GM13977 (cell line): ENCODE measurements around the gene CSMD2.

Experiments
- DNase-seq: peaks from one replicate; pipeline ENCODE4 v3.0.0; 2012; ENCODE audit warnings: low spot score
- in situ Hi-C: fragments of 300-500 bp; cut with MboI; formaldehyde crosslinking; loops from one replicate; pipeline ENCODE4 v1.12.0; 2022; ENCODE audit warnings: low sequenced_read_pairs, low pct_unique_long_range_greater_than_20kb, mixed read lengths, inconsistent platforms; ENCODE audit not compliant: unreplicated experiment
- TF ChIP-seq, protein P1 (sequence below): IDR thresholded peaks from 2 replicates; pipeline ENCODE4 v1.5.1; 2012; ENCODE audit warnings: mild to moderate bottlenecking, control low read depth; ENCODE audit not compliant: insufficient read depth; ENCODE audit errors: extremely low read depth, missing control alignments

The CSMD2 gene

DNA sequence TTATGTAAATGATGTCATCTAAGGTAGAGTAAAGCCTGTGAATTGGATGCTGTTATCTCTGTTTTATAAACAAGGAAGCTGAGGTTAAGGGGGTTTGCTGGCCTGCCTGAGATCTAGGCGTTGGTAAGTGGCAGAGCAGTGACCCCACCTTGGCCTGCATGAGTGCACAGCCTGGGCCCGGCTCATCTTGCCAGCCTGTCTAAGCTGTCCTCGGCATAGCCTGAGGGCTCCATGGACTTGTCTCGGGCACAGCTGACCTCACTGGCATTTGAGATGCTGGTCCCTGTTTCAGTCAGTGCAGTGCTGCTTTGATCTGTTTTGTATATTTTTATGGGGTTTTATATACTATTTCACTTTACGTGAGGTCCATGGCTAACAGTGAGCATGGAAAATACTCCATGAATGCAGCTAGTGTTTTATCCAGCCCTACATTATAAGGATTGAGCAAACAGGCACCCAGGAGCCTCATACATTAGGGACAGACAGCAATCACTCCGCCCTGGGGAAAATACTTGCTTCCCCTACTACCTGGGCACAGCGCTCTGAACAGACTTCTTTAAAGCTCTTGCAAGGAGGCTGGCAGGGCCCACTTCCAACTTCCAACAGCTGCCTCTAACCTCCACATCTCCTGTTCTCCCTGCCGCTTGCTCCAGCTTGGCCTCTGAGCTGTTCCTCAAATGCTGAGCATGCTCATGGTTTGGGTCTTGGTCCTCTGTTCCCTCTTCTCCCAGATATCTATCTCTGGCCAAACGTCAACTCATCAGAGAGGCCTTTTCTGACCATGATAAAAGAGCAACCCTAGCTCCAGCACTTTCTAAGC is 451.8 kb downstream of the CSMD2 start:
- in situ Hi-C loops, result no loop called here
- no peak for DNase-seq
- TF ChIP-seq, protein P1, sequence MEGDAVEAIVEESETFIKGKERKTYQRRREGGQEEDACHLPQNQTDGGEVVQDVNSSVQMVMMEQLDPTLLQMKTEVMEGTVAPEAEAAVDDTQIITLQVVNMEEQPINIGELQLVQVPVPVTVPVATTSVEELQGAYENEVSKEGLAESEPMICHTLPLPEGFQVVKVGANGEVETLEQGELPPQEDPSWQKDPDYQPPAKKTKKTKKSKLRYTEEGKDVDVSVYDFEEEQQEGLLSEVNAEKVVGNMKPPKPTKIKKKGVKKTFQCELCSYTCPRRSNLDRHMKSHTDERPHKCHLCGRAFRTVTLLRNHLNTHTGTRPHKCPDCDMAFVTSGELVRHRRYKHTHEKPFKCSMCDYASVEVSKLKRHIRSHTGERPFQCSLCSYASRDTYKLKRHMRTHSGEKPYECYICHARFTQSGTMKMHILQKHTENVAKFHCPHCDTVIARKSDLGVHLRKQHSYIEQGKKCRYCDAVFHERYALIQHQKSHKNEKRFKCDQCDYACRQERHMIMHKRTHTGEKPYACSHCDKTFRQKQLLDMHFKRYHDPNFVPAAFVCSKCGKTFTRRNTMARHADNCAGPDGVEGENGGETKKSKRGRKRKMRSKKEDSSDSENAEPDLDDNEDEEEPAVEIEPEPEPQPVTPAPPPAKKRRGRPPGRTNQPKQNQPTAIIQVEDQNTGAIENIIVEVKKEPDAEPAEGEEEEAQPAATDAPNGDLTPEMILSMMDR, result no peak

DNA sequence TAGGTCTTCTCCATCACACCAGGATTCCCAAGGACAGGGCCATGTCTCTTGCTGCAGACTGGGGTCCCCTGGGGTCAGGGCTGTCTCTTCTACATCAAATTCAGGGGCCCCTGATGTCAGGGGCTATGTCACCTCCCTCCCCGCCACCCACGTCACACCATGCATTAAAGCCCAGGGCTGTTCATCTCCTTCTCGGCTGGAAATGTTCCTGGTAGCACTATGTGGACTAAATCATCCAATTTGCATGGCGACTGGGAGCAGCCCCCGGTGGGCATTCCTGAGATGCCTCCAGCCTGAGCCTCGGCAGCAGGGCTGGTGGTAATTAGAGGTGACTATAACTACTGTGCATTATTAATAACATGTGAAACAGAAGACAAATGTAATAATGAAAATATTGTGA is 452.8 kb downstream of the CSMD2 start:
- in situ Hi-C loops, result no loop called here
- TF ChIP-seq, protein P1, result no peak
- no peak for DNase-seq

DNA sequence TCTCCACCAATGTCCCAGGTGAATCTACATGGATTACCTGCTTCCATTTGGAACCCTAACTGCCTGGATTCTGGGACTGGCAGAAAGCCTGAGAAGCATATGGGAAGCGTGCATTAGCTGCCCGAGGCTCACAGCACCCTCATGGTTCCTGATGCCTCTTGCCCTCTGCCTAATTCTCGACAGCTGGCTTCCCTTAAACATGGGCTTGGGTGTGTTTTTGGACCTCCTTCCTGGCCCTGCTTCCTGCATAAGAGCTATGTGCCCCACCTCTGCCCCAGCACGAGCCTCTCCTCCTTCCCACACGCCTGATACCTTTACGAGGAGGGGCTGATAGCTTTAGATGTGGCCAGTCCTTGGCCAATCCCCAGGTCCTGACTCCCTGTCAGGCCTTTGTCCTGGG is 453.5 kb downstream of the CSMD2 start:
- TF ChIP-seq, protein P1, result no peak
- no peak for DNase-seq
- in situ Hi-C loops, result no loop called here

DNA sequence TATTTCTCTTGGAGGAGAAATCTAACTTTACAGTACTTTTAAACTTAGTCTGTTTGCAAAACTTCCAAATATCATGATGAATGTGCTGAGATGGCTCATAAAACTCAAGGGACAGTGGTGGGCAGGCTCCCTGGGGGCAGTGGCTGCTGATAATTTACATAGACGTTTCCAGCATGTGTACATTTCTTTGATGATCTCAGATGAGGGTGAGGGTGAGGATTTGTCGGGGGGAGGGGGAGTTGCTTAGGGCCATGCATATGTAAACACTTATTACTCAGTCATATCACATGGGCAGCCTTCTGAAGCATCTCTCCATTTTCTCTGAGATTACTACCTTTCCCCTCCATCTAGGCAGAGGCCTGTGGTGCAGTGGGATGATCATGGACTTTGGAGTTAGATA is 454.1 kb downstream of the CSMD2 start:
- TF ChIP-seq, protein P1, result no peak
- no peak for DNase-seq
- in situ Hi-C loops, result no loop called here

DNA sequence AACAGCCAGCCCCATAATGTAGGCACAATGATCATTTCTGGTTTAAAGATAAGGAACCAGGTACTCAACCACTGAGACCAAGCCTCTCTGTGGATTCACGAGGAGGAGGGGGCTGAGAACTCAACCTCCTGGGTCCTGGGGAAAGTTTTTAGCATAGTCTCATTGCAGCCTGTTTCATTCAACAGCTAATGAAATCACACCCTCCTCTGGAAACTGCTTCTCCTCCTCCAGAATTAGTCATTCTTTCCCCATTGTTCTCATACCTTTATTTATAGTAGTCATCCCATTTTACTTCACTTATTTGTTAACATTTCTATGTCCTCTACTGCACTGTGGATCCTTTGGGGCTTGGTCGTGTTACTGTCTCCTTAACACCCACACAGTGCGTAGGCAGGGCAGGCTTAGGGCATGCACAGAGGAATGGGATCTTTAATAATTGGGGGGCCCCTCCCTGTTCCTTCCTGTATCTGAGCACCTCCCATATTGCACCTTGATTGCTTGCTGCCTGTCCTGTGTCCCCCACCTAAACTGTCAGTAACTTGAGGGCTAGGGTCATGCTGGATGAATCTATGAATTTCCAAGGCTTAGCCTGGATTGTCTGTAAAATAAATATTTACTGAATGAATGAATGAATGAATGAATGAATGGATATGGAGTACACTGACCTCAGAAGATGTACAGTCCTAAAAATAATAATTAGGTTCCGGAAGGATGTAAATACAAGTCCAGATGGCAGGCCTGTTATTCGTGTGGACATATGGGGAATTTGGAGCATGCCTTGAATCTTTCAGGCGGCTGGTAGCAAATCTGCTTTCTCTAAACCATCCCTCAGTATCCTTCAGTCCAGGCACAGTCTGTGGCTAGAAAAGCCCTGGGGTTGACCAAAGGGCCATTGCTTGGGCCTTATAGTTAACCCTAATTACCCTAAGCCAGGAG is 455.0 kb downstream of the CSMD2 start:
- DNase-seq, result no peak
- in situ Hi-C loops, result no loop called here
- TF ChIP-seq, protein P1, result no peak

DNA sequence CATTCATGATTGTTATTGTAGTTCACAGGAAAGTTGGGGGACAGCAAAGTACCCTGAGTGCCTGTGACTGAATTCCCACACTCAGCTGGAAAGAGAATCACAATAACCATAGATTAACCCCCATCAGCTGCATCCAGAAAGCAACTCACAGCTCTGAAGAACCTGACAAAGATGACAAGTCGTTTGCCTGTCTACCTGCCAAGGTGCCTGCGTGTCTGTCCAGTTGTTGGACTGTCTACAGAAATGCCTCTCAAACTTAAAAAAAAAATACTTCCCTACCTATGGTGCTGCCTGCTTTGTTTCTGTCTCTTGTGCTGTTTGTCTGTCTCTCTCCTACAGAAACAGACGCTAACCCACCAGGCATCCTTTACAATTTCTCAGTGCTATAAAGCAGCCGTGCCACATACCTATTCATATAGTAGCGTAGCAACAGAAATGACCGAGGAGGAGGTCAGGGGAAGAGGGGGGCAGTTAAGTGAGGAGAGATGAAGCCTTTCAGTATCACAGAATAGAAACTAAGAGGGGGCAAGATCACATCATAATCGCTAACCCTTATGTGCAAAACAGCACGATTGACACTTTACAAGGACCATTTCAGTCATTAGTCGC is 455.8 kb downstream of the CSMD2 start:
- TF ChIP-seq, protein P1, result no peak
- DNase-seq, result no peak
- in situ Hi-C loops, result no loop called here
